Chondrocyte (in vitro differentiated cells): ENCODE measurements around the gene YEATS2. TPM values are rescaled to one million over a fixed set of nuclear protein-coding genes. Genes with fewer than 3 reads are reported as not detected.
"Not testable (repeated sequence)": the region's sequence is repeated elsewhere in the genome, so short reads cannot be mapped to it uniquely, and the experiment has no call there.

ENCODE experiments used
- DNase-seq: peaks from one replicate; pipeline ENCODE4 v3.0.0; 2021; ENCODE audit warnings: mixed read lengths, low spot score
- H3K27ac Mint-ChIP-seq: one replicate; pipeline ENCODE4 v1.8.0; 2021; ENCODE audit warnings: mild to moderate bottlenecking, moderate library complexity, mixed read lengths; ENCODE audit not compliant: unreplicated experiment
- H3K27me3 Mint-ChIP-seq: 2 replicates; pipeline ENCODE4 v1.8.0; 2021; ENCODE audit warnings: low read depth, mixed read lengths
- H3K36me3 Mint-ChIP-seq: 2 replicates; pipeline ENCODE4 v1.8.0; 2021; ENCODE audit warnings: low read depth, mixed read lengths
- H3K4me1 Mint-ChIP-seq: 2 replicates; pipeline ENCODE4 v1.8.0; 2021; ENCODE audit warnings: low read depth, mild to moderate bottlenecking, mixed read lengths
- H3K4me3 Mint-ChIP-seq: one replicate; pipeline ENCODE4 v1.8.0; 2021; ENCODE audit warnings: mild to moderate bottlenecking, moderate library complexity, mixed read lengths; ENCODE audit not compliant: unreplicated experiment
- H3K9me3 Mint-ChIP-seq: 2 replicates; pipeline ENCODE4 v1.8.0; 2021; ENCODE audit warnings: low read depth, mixed read lengths
- total RNA-seq: library from RNA; stranded (reverse); gene quantifications from 3 replicates; pipeline ENCODE4 v1.2.1, GENCODE V29; 2021
- TF ChIP-seq, protein P1 (sequence below): fragments of 200-600 bp; sonication (generic); IDR thresholded peaks from 2 replicates; pipeline ENCODE4 v1.5.0; 2021; ENCODE audit warnings: antibody characterized with exemption, mild to moderate bottlenecking, moderate library complexity

Gene YEATS2
- total RNA-seq, 1 donor from 2014 or later, result 38.2 TPM

DNA sequence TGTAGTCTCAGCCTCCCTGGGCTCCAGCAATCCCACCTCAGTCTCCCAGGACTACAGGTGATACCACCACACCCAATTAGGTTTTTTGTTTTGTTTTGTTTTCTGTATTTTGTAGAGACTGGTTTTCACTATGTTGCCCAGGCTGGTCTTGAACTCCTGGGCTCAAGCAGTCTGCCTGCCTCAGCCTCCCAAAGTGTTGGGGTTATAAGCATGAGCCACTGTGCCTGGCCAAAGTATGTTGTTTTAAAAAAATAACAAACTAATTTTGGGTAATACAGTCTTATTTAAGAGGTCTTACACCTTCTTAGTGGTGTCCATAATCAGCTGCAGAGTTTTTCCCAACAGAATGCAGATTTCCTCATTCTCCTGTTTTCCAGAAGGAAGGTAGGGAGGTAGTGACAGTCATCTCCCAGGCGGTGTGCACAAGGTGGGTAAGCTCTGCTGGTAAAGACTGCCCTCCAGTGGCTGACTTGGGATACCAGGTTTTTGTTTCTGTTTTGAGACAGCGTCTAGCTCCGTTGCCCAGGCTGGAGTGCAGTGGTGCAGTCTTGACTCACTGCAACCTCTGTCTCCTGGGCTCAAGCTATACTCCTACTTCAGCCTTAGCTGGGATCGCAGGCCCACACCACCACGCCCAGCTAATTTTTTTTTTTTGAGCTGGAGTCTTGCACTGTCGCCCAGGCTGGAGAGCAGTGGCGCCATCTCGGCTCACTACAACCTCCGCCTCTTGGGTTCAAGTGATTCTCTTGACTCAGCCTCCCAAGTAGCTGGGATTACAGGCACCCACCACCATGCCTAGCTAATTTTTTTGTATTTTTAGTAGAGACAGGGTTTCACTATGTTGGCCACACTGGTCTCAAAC, 69.4 kb downstream of the YEATS2 start:
- no peaks in the 10 kb centered on the region for H3K27me3 Mint-ChIP-seq
- H3K36me3 Mint-ChIP-seq, result peaks cover 9% of the 10 kb centered on the region
- H3K4me3 Mint-ChIP-seq, result no peak overlapping the region
- H3K4me1 Mint-ChIP-seq, result peaks cover 23% of the 10 kb centered on the region
- H3K27ac Mint-ChIP-seq, result peak overlapping the region; percentile 57
- TF ChIP-seq, protein P1, sequence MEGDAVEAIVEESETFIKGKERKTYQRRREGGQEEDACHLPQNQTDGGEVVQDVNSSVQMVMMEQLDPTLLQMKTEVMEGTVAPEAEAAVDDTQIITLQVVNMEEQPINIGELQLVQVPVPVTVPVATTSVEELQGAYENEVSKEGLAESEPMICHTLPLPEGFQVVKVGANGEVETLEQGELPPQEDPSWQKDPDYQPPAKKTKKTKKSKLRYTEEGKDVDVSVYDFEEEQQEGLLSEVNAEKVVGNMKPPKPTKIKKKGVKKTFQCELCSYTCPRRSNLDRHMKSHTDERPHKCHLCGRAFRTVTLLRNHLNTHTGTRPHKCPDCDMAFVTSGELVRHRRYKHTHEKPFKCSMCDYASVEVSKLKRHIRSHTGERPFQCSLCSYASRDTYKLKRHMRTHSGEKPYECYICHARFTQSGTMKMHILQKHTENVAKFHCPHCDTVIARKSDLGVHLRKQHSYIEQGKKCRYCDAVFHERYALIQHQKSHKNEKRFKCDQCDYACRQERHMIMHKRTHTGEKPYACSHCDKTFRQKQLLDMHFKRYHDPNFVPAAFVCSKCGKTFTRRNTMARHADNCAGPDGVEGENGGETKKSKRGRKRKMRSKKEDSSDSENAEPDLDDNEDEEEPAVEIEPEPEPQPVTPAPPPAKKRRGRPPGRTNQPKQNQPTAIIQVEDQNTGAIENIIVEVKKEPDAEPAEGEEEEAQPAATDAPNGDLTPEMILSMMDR, result peak; percentile 93
- no peak for DNase-seq
- H3K9me3 Mint-ChIP-seq, result no peaks in the 10 kb centered on the region

DNA sequence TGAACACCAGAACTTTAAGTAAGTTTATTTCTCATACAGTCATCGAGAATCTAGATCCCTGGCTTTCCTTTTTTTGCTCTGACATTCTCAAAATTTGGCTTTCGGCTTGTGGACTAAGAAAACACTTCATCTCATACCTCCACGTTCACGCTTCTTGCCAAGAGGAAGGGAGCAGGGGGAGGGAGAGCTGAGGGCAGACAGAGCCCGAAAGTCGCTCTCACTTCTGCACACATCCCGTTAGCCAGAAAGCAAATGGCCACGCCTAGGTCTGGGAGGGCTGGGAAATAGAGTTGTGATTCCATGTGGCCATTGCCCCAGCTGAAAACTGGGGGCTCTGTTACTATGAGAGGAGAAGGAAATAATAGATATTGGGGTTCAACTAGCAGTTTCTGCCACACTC, 70.5 kb downstream of the YEATS2 start:
- no peaks in the 10 kb centered on the region for H3K9me3 Mint-ChIP-seq
- DNase-seq, result no peak
- H3K4me1 Mint-ChIP-seq, result peaks cover 23% of the 10 kb centered on the region
- TF ChIP-seq, protein P1, result no peak
- H3K27ac Mint-ChIP-seq, result no peak overlapping the region
- peaks cover 6% of the 10 kb centered on the region for H3K36me3 Mint-ChIP-seq
- H3K27me3 Mint-ChIP-seq, result no peaks in the 10 kb centered on the region
- H3K4me3 Mint-ChIP-seq, result no peak overlapping the region

- no peak for DNase-seq
- Mint-ChIP-seq H3K9me3 (no peaks in the 10 kb centered on the region), H3K4me1 (peaks cover 28% of the 10 kb centered on the region), H3K27me3 (no peaks in the 10 kb centered on the region), H3K27ac (no peak overlapping the region), H3K4me3 (no peak overlapping the region), H3K36me3 (peaks cover 14% of the 10 kb centered on the region)
- TF ChIP-seq, protein P1, result no peak
These were observed 71.9 kb downstream of the YEATS2 start for GRCh38 chr3:183769453-183769852.

DNA sequence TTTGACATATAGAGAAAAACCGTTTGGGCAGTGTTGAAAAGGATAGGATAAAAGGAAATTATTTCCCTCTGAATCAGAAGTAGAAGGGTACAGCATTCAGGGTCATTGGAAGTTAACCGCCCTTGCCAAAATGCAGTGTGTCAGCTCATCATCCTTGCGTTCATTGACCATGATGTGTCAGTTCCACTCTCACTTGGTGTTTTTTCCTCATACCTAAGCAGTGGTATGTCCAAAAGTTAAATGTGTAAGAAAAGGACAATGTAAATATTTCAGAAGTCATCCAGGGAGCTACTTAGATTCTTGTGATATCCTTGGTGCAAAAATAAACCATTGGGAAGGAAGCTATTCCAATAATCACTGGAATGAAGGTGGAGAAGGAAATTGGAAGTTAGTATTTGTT, 77.0 kb downstream of the YEATS2 start:
- Mint-ChIP-seq H3K36me3 (peaks cover 41% of the 10 kb centered on the region), H3K4me1 (peaks cover 16% of the 10 kb centered on the region), H3K9me3 (no peaks in the 10 kb centered on the region), H3K4me3 (no peak overlapping the region), H3K27ac (no peak overlapping the region), H3K27me3 (no peaks in the 10 kb centered on the region)
- TF ChIP-seq, protein P1, result no peak
- DNase-seq, result no peak

DNA sequence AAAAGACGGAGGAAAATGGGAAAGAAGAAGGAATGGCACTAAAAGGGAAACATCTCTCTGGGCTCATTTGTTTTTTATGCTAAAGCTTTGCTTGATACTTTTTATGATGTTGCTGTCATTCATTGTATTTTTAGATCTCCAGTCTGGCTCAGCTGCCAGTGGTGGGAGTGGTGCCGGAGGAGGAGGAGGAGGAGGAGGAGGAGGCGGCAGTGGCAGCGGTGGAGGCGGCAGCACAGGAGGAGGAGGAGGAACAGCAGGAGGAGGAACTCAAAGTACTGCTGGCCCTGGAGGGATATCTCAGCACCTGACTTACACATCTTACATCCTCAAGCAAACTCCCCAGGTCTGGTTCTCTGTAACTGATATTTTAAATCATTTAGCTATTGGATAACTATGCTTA, 78.2 kb downstream of the YEATS2 start:
- TF ChIP-seq, protein P1, result no peak
- no peak for DNase-seq
- Mint-ChIP-seq H3K36me3 (peaks cover 47% of the 10 kb centered on the region), H3K27me3 (no peaks in the 10 kb centered on the region), H3K4me3 (no peak overlapping the region), H3K4me1 (peaks cover 16% of the 10 kb centered on the region), H3K9me3 (no peaks in the 10 kb centered on the region), H3K27ac (no peak overlapping the region)

GRCh38 chr3:183776451-183776850, 78.9 kb downstream of the YEATS2 start:
- Mint-ChIP-seq H3K4me1 (peaks cover 16% of the 10 kb centered on the region), H3K36me3 (peaks cover 49% of the 10 kb centered on the region)
- H3K27me3 Mint-ChIP-seq, H3K4me3 Mint-ChIP-seq, H3K27ac Mint-ChIP-seq, DNase-seq, H3K9me3 Mint-ChIP-seq: not testable (repeated sequence)
